K562 (cell line): ENCODE measurements around the gene CDC45. TPM values are rescaled to one million over a fixed set of nuclear protein-coding genes. Genes with fewer than 3 reads are reported as not detected.

Experiments
- ATF1 ChIP-seq, 2 experiments: fragments of 450-650 bp in 1 of 2; IDR thresholded peaks; 2 replicates each; pipeline ENCODE4 v1.6.1; 2016; ENCODE audit warnings: missing compliant biosample characterization in 1 of 2, missing genetic modification characterization in 1 of 2
- CC2D1A ChIP-seq: fragments of 450-650 bp; IDR thresholded peaks from 2 replicates; pipeline ENCODE4 v1.6.1; 2017; ENCODE audit warnings: mild to moderate bottlenecking
- CHD2 ChIP-seq: IDR thresholded peaks from 2 replicates; pipeline ENCODE4 v1.6.1; 2011; ENCODE audit warnings: low read depth, low read length
- FUS ChIP-seq: fragments of 200-400 bp; formaldehyde crosslinking; optimal IDR thresholded peaks from 2 replicates; pipeline ENCODE3; 2017; ENCODE audit warnings: low read depth, low read length
- MAZ ChIP-seq, 2 experiments: fragments of 450-650 bp in 1 of 2; sonication (generic) in 1 of 2; formaldehyde crosslinking; IDR thresholded peaks in 1 of 2; conservative IDR thresholded peaks in 1 of 2; 2 replicates each; pipeline versions ENCODE4 v1.4.0 to v1.5.0; 2020; ENCODE audit warnings: mild to moderate bottlenecking in 1 of 2, missing genetic modification reagents in 1 of 2
- MYBL2 ChIP-seq, 2 experiments: fragments of 450-650 bp in 1 of 2; sonication (generic) in 1 of 2; formaldehyde crosslinking in 1 of 2; IDR thresholded peaks; 2 replicates each; pipeline versions ENCODE4 v1.6.1 to v1.8.1; 2017 to 2022; ENCODE audit warnings: borderline replicate concordance in 1 of 2, inconsistent platforms in 1 of 2, low read depth in 1 of 2, mild to moderate bottlenecking in 1 of 2, missing genetic modification reagents in 1 of 2, moderate library complexity in 1 of 2
- PCBP2 ChIP-seq: fragments of 200-400 bp; formaldehyde crosslinking; IDR thresholded peaks from 2 replicates; pipeline ENCODE4 v1.6.1; 2018; ENCODE audit warnings: low read length, low read depth, mild to moderate bottlenecking, moderate library complexity; ENCODE audit not compliant: poor library complexity, severe bottlenecking
- SAFB ChIP-seq: fragments of 200-400 bp; formaldehyde crosslinking; IDR thresholded peaks from 2 replicates; pipeline ENCODE4 v1.6.1; 2017; ENCODE audit warnings: low read depth, low read length, borderline replicate concordance
- THAP12 ChIP-seq: fragments of 250-450 bp; sonication (Bioruptor Pico); IDR thresholded peaks from 2 replicates; pipeline ENCODE4 v1.9.0; 2021; ENCODE audit warnings: mild to moderate bottlenecking, inconsistent platforms
- ZBTB33 ChIP-seq: sonication (generic); formaldehyde crosslinking; IDR thresholded peaks from 2 replicates; pipeline ENCODE4 v1.8.1; 2023; ENCODE audit warnings: mild to moderate bottlenecking, missing genetic modification reagents
- ZBTB49 ChIP-seq: sonication (generic); formaldehyde crosslinking; IDR thresholded peaks from 2 replicates; pipeline ENCODE4 v1.8.0; 2022; ENCODE audit warnings: missing genetic modification reagents, mild to moderate bottlenecking, borderline replicate concordance
- ZFP1 ChIP-seq: fragments of 450-650 bp; formaldehyde crosslinking; IDR thresholded peaks from 2 replicates; pipeline ENCODE4 v1.4.0; 2020; ENCODE audit warnings: mild to moderate bottlenecking, mixed read lengths
- ZMIZ1 ChIP-seq, 2 experiments: fragments of 150-350 bp in 1 of 2; IDR thresholded peaks; 2 replicates each; pipeline ENCODE4 v1.6.1; 2012 to 2016; ENCODE audit warnings: low read depth in 2 of 2, low read length in 2 of 2, mild to moderate bottlenecking in 1 of 2, moderate library complexity in 1 of 2
- polyA plus RNA-seq, 8 experiments: library from polyadenylated mRNA; depleted of rRNA in 4 of 8; stranded (reverse) in 5 of 8; unstranded in 3 of 8; fragments of >200 nt; fragmentation: Nextera tagmentation in 2 of 8; fragmentation: Illumina TruSeq in 1 of 8; extraction: Ambion mirVana in 2 of 8; extraction: Trizol in 1 of 8; gene quantifications; 2 replicates each; pipeline versions ENCODE4 v1.2.1 to v1.2.3, GENCODE V29; 2011 to 2014; ENCODE audit warnings: inconsistent platforms in 1 of 8, missing spikeins in 1 of 8
- total RNA-seq, 7 experiments: library from RNA; depleted of rRNA in 6 of 7; stranded (reverse); fragments of >200 nt in 6 of 7; fragmentation: Illumina TruSeq in 2 of 7; extraction: Trizol in 2 of 7; gene quantifications; 2 replicates each; pipeline versions ENCODE4 v1.2.1 to v1.2.3, GENCODE V29; 2011 to 2021; ENCODE audit warnings: low replicate concordance in 1 of 7

The CDC45 gene
- total and polyA plus RNA-seq, 9 of the 15 experiments (the other 6 are each of a cell fraction or from before 2014, with no cell fraction given): 251 to 580 (median 410) TPM

- TF ChIP-seq MAZ (CRISPR knock-in tag; conservative IDR thresholded peaks at IDR 0.05 in 1 of 2, IDR thresholded peaks at IDR 0.05 in 1 of 2) (peak in 1 of 2 experiments; percentile 38; a peak in 2 of 4 replicates), ZMIZ1 (IDR thresholded peaks at IDR 0.05; ENCODE audit: low read depth in 2 of 2, low read length in 2 of 2) (no peak; a peak in 1 of 4 replicates), ZFP1 (CRISPR knock-in tag) (no peak), MYBL2 (IDR thresholded peaks at IDR 0.05; ENCODE audit: low read depth) (no peak), MYBL2 (CRISPR knock-in tag; IDR thresholded peaks at IDR 0.05; ENCODE audit: borderline replicate concordance) (no peak), FUS (no peak), ZBTB49 (no peak), ZBTB33 (no peak), PCBP2 (no peak), ATF1 (CRISPR knock-in tag; IDR thresholded peaks at IDR 0.05) (no peak), ATF1 (tag; IDR thresholded peaks at IDR 0.05) (peak; percentile 90), CHD2 (peak; percentile 77), CC2D1A (no peak), THAP12 (CRISPR knock-in tag) (0 out of 2 replicates have a peak, but pooled peaks have one; percentile 3), SAFB (no peak)
Observed at GRCh38 chr22:19429950-19430889, 49.5 kb upstream of the CDC45 start (continued).
